Measurements from ENCODE around the gene CCM2.
A peak's percentile ranks its signal among the peaks of the same experiment; 100 is the strongest.

CCM2 gene

DNA sequence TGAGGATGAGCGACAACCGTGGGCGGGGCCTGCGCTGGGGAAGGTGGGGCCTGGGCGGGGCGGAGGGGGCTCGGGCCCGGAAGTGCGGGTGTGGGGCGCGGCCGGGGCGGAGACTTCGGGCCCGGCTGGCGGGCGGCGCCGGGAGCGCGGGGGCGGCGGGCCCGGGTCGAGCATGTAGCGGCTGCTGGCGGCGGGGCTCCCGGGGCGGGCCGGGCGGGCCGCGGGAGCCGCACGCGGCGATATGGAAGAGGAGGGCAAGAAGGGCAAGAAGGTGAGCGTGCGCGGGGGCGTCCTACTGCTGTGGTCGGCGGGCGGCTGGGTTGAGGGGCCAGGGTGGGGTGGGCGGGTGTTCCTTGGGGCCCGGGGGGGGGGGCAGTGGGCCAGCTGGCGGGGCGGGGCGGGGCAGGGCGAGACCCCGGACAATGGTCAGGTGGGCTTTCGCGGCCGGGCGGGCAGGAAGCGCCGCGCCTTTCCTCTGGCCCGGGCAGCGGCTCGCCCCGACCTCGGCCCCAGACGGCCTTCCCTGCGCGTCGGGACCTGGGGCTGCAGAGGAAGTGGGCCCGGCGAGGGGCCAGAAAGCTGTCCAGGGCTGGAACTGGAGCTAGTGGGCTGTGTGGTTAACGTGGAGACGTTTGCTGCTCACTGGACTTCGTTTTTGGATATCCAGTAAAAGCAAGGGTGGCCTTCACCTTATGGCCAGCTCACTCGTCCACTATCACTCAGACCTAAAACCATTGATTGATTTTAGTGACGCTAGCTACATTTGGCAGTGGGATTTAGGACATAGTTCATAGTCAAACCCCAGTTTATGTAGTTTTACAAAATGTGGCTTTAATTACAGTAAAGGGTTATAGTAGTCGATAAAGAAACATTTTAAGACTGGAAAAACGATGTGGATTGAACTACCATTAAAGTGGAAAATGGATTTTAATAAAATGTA lies at the start of gene CCM2:
TSS of gene CCM2 (plus strand) at position 109 of the 940 bp plus-strand sequence. CDS start at position 242, 133 bp downstream.
- no peak for DNase-seq

- DNase-seq = no peak
These were observed 46.8 kb upstream of the CCM2 start for GRCh38 chr7:44953156-44953555.

GRCh38 chr7:44955733-44956132 lies 44.3 kb upstream of the CCM2 start:
- DNase-seq = no peak

DNA sequence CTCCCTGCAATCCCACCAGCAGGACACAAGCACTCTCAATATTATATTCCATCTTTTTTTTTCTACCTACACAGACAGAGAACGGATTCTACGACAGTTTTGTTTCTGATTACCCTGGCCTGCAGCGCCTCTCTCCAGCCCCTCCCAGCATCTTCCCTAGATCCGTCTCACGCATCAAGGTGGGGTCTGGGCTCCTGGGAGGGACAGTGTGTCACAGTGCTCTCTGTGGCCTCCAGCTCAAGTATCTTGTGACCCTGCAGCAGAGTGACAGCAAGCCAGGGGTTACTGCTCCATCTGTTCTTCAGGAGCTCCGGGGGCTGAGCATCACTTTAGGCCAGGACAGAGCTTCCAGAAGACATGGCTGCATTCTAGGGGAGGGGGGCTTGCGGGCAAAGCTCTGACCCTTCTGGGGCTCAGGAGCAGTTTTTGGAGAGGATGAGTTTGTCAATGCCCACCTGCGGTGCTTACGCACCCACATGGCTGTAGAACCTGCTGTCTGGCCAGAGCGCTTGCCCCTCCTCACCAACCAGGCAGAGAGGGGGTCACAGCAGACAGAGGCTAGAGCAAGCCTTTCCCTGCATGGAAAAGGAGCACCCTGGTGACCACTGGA lies 43.7 kb upstream of the CCM2 start:
- DNase-seq = no peak

DNA sequence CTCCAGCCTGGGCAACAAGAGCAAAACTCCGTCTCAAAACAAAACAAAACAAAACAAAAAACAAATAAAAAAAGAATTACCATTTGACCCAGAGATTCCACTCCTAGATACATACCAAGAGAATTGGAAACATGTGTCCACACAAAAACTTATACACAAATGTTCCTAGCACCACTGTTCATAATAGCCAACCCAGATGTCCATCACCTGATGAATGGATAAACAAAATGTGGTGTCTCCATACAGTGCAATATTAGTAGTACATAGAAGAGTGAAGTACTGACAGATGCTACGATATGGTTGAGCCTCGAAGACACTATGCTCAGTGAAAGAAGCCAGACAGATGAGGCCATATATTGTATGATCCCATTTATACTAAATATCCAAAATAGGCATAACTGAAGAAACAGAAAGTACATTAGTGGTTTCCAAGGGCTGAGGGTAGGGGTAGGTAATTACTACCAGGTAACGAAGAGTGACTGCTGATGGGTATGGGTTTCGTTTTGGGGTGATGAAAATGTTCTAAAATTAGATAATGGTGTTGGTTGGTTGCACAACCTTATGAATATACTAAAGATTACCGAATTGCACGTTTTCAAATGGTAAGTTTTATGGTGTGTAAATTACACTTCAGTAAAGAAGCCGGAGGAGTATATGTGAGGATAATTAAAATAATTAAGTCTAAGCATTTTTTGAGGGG lies 41.2 kb upstream of the CCM2 start:
- DNase-seq = no peak

GRCh38 chr7:44959433-44959951 lies 40.5 kb upstream of the CCM2 start:
- DNase-seq = peak; percentile 24

DNA sequence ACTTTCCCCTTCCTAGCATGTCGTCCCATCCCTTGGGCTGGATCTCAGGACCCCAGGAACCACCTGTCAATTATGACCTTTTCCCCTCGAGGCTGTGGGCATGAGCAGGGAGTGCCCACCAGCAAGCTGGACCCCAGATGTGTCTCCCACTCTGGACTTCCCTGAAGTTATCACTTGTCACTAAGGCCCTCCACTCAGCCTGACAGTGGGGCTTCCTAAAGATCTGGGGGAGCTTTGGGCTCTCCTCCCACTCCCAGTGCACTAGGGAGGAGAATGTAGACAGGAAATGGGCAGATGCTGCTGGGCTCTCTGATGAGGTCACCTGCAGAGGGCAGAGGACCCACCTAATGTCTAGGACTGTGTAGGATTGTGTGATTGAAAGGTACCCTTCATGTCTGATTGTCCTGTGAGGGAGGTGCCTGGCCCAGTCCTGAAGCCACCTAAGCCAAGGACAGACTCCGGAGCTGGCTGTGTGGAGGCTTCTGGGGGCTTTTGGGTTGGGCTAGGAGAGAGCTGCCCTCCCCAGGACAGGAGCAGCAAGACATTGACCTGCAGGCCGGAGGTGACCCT lies 39.9 kb upstream of the CCM2 start:
- no peak for DNase-seq

- DNase-seq = no peak
These were observed 38.0 kb upstream of the CCM2 start for GRCh38 chr7:44961844-44962482.

DNA sequence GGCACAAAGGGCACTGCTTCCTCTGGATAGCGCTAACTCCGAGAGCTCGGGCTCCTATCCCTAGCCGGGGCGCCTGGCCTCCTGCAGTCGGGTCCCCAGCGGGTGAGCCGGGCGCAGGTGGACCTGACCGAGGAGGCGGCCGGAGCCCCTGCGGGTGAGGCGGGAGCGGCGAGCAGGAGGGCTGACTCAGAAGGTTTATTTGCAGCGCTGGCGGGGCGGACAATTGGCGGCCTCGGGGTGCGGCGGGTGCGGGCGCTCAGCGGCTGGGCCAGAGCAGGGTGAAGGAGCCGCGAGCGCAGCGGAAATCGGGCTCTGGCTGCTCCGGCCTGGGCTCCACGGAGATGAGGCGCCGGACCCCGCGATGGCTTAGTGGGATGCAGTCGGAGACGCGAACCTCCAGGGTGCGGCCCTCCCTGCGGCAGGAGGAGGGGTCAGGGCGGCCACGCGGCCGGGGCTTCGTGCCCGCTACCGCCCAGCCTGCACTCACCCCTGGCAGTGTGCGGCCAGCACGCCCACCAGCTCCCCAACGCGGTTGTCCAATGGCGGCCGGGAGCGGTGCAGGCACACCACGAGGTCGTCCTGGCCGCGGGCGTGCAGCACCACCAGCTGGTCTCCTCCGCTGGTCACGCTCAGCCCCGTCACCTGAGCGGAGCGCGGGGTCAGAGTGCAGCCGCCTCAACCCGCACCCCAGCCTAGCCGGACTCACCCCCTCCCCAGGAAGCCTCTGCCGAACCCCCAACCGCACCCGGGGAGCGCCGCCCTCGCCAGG lies 37.3 kb upstream of the CCM2 start:
- no peak for DNase-seq

GRCh38 chr7:44963364-44964290 lies 36.4 kb upstream of the CCM2 start:
- no peak for DNase-seq

- DNase-seq = no peak
These were observed 35.6 kb upstream of the CCM2 start for GRCh38 chr7:44964384-44964830.

DNA sequence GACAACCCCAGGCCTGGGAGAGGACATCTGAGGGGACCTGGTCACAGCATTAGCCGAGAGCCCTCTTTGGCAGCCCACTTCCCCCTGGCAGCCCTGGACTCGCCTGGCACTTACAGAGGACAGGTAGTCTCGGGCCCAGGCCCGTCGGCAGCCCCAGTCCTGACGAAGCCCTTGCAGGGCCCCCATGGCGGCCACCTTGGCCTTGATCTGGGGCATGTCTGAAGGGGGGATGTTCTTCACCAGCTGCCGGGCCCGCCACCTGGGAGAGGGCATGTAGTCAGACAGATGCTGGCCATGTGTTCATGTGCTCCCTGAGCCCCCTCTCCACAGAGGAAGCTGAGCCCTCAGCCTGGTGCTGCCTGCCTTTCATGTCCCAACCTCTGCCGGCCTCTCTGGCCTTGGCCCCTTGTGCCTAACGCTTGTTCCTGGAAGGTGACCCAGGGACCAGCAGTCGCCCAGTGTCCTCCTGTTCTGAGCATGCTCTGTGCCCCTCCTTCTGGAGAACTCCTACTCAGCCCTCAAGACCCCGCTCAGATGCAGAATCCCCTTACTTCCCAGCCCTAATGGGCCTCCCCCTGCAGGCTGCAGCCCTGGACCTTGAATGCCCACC lies 35.1 kb upstream of the CCM2 start:
- DNase-seq = no peak

- DNase-seq = no peak
These were observed 34.5 kb upstream of the CCM2 start for GRCh38 chr7:44965441-44965903.

- no peak for DNase-seq
These were observed 33.9 kb upstream of the CCM2 start for GRCh38 chr7:44965937-44966730.

DNA sequence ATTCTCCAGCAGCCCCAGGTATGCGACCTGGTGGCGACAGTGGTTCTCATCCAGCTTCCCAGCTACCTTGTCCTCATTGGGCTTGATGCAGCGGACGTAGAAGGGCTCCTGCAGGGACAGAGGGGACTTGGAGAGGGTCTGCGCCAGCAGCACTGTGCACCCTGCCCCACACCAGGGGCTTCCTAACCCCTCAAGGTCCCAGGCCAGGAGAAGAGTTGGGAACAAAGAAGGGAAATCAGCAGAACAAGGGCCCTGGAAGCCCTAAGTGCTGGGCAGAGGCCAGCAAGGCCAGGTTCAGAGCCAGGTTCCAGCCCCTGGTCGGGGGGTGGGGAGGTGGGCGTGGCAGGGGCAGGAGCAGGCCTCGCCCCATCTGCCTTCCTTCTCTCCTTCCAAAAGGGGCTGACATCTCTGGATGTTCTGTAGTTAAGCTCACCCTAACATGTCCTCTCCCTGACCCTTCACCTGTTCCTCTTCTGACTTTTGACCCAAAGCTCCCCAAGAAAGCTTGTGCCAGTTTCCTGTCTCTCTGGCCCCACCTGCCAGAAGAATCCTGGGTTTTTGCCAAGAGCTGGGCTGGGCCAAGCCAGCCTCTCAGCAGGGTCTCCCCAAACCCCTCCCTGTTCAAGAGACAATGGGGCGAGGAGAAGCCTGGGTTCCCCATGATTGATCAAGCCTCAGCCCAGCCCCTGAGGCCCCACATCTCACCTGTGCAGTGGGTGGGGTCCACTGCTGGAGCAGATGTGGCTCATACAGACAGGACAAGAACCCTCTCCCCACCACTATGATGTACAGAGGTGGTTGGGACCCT lies 33.1 kb upstream of the CCM2 start:
- DNase-seq = no peak

GRCh38 chr7:44967571-44968446 lies 32.2 kb upstream of the CCM2 start:
- DNase-seq = no peak

DNA sequence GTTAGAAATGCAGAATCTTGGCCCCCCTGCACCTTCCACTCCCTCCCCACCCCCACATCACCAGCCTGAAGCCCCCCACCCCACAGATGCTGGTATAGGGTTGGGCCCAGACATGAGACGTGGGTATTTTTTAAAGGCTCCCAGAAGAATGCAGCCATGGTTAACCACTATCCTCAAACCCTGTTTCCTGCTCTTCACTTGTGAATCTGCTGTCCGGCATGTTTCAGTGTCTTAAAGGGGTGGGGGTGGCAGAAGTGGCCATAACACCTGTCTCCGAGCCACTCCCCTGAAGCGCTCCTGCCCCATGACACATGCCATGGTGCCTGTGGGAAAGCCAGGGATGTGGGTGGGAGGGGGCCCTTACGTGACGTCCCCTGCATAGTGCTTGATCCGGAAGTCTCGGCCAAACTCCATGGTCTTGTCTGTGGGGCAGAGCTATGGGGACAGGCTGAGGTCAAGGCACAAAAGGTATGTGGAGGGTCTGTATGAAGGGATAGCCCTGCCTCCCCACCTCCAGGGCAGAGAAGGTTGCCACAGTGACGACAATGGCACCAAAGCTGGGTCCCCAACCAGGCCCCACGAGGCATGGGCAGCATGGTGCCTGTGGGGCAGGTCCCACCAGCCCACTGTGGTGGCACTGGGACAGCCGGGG lies 30.8 kb upstream of the CCM2 start:
- no peak for DNase-seq

Measured in activated effector memory CD4-positive, alpha-beta T cell treated with Interleukin-2 at 50 U/mL for 16 hours (primary cell).